ENCODE measurements around the gene DAZAP1. TPM values are rescaled to one million over a fixed set of nuclear protein-coding genes. Genes with fewer than 3 reads are reported as not detected.

The DAZAP1 gene
- total RNA-seq = 10 to 100 TPM; 35.3 to 67.4 (median 48.7) TPM
- 10 to 100 TPM; 63.8 to 64.4 TPM for polyA plus RNA-seq

GRCh38 chr19:1407528-1408299 is at the start of gene DAZAP1:
Gene DAZAP1, plus strand, starts transcription at chr19:1407586. Its CDS starts 188 bp downstream, at chr19:1407774.
- Histone ChIP-seq H3K27ac (peak within 1 kb of the TSS; percentile 87 to 91 (median 88)), H3K36me3 (no peaks in the 10 kb centered on the region), H3K4me1 (peaks cover 34 to 38% (median 36%) of the 10 kb centered on the region in 3 donors), H3K9me3 (no peaks in the 10 kb centered on the region), H3K4me3 (peak within 1 kb of the TSS; percentile 80 to 100 (median 92)), H3K27me3 (no peaks in the 10 kb centered on the region)
- no peak for FAIRE-seq
- ATAC-seq = peak in 2 of 4 donors; percentile 3 to 6
- intact Hi-C loops (cut with DNase I) = no loop called here
- no peak for TF ChIP-seq CTCF (IDR thresholded peaks at IDR 0.05)
- DNase-seq = peak in 5 of 6 donors; percentile 60 to 90 (median 81)
- 0% methylated on average over 15 to 121 of the region's 121 CpGs for WGBS, 2 donors

GRCh38 chr19:1360126-1360817 is 47.1 kb upstream of the DAZAP1 start:
- ATAC-seq (peak in 1 of 4 donors; percentile 4), DNase-seq (no peak), FAIRE-seq (no peak)
- WGBS, 2 donors = 73 to 79% methylated on average over 30 of the region's 30 CpGs
- TF ChIP-seq CTCF (IDR thresholded peaks at IDR 0.05) = no peak
- H3K27ac ChIP-seq = peak overlapping the region in 3 of 4 donors; percentile 17 to 58 (median 47)
- no peaks in the 10 kb centered on the region for H3K9me3 ChIP-seq
- peaks cover 0 to 7% (median 3%) of the 10 kb centered on the region in 3 donors for H3K36me3 ChIP-seq
- intact Hi-C loops (cut with DNase I) = no loop called here
- peak overlapping the region in 1 of 4 donors; percentile 10 for H3K4me3 ChIP-seq
- no peaks in the 10 kb centered on the region for H3K27me3 ChIP-seq
- peaks cover 0 to 12% (median 0%) of the 10 kb centered on the region in 3 donors for H3K4me1 ChIP-seq

GRCh38 chr19:1360818-1361461 is 46.4 kb upstream of the DAZAP1 start:
- no peaks in the 10 kb centered on the region for H3K27me3 ChIP-seq
- no peaks in the 10 kb centered on the region for H3K9me3 ChIP-seq
- no peak for TF ChIP-seq CTCF (IDR thresholded peaks at IDR 0.05)
- WGBS, 2 donors = 36 to 39% methylated on average over 31 of the region's 31 CpGs
- ATAC-seq (peak; percentile 45 to 81 (median 74)), DNase-seq (peak; percentile 55 to 86 (median 62)), FAIRE-seq (no peak)
- H3K36me3 ChIP-seq = peaks cover 0 to 7% (median 3%) of the 10 kb centered on the region in 3 donors
- intact Hi-C loops (cut with DNase I) = no loop called here
- H3K4me1 ChIP-seq = peaks cover 0 to 12% (median 0%) of the 10 kb centered on the region in 3 donors
- H3K27ac ChIP-seq = peak overlapping the region in 3 of 4 donors; percentile 17 to 58 (median 47)
- H3K4me3 ChIP-seq = peak overlapping the region in 1 of 4 donors; percentile 10

GRCh38 chr19:1361601-1362386 is 45.6 kb upstream of the DAZAP1 start:
- ATAC-seq (peak in 1 of 4 donors; percentile 24), FAIRE-seq (no peak), DNase-seq (no peak)
- 84 to 88% methylated on average over 30 of the region's 30 CpGs for WGBS, 2 donors
- TF ChIP-seq CTCF (IDR thresholded peaks at IDR 0.05) = no peak
- H3K36me3 ChIP-seq = peaks cover 0 to 13% (median 3%) of the 10 kb centered on the region in 3 donors
- H3K27me3 ChIP-seq = no peaks in the 10 kb centered on the region
- H3K9me3 ChIP-seq = no peaks in the 10 kb centered on the region
- intact Hi-C loops (cut with DNase I) = no loop called here
- peak overlapping the region in 1 of 4 donors; percentile 58 for H3K27ac ChIP-seq
- H3K4me3 ChIP-seq = no peak overlapping the region
- H3K4me1 ChIP-seq = peaks cover 0 to 12% (median 0%) of the 10 kb centered on the region in 3 donors

Data from pancreas (tissue), 10 donors.